COLO829 (cell line): ENCODE results near the gene LMTK3.

Source experiments
- DNase-seq: peaks from one replicate; pipeline ENCODE4 v3.0.0; 2012; ENCODE audit warnings: low spot score

LMTK3 gene

DNA sequence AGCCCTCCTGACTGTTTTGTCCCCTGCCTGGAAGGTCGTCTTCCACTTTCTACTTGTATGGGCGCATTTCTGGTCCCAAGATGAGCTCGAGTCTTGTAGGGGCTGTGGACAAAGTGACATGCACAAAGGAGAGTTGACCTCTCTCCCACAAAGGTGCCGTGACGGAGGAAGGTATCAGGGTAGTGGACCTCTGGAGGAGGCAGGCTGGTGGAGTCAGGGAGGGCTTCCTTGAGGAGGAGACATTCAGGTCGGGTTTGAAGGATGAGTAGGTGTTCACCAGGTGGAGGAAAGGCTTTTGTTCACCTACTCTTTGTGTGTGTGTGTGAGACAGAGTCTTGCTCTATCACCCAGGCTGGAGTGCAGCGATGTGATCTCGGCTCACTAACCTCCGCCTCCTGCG is 40.8 kb downstream of the LMTK3 start:
- no peak for DNase-seq

- DNase-seq, result no peak
These were observed 41.5 kb downstream of the LMTK3 start for GRCh38 chr19:48469934-48470680.

DNA sequence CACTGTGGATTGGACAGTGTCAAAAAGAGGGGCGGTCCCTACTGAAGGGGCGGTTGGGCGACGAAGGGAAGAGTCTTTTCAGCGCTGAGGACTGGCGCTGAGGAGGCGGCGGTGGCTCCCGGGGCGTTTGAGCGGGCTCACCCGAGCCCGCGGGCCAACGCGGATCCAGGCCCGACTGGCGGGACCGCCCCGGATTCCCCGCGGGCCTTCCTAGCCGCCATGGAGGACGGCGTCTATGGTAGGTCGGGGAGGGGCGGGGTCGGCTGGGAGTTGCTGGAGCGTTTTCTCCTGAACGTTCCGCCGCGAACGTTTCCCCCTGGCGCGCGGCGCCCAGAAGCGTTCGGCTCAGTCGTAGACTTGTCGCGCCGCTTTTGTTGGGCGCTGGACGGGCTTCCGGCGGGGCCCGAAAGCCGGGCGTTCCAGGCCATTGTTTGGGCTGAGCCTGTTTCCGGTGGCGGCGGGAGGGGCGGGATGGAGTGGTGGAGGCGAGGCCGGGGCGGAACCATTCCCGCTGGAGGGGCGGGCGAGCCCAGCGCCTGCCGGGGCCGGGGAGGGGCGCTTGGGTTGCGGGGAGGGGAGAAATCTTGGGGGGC is 42.2 kb downstream of the LMTK3 start, which contains the start of gene CYTH2:
TSS of gene CYTH2 (plus strand) at position 81 of the 593 bp plus-strand sequence. CDS start at position 220, 139 bp downstream.
- DNase-seq, result no peak

GRCh38 chr19:48468772-48469288 is 42.8 kb downstream of the LMTK3 start:
- peak; percentile 99 for DNase-seq

DNA sequence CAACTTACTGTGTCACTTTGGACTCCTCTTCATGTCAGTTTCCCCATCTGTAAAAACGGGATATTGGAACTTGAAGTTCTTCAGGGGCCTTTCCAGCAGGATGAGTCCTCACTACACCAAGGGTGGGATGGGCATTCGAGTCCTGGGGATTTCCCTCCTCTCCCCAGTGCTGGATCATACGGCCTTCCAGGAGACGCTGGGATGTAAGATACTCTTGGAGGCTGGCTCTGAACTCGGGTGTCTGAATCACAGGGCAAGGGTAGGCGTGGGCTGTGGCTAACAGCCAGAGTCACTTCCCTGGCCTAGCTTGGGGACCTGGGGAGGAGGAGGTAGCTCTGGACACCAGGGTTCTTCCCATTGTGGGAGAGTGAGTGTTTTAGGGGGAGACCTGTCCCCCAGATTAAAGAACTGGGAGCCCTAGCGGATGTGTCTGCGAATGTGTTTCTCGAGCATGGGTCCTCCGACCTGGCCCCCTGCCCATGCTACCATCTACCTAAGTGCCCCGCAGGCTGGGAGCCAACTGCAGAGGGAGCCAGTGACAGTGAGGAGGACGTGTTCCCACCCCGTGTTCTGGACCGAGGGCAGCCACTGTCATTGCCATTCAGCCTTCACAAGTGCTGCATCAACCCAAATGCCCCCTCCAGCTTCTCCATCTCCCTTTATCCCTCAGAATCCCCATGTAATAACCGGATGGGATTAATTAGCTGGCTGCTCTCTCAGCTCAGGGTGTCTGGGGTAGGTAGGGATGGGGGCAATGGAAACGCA is 44.9 kb downstream of the LMTK3 start:
- DNase-seq, result no peak

DNA sequence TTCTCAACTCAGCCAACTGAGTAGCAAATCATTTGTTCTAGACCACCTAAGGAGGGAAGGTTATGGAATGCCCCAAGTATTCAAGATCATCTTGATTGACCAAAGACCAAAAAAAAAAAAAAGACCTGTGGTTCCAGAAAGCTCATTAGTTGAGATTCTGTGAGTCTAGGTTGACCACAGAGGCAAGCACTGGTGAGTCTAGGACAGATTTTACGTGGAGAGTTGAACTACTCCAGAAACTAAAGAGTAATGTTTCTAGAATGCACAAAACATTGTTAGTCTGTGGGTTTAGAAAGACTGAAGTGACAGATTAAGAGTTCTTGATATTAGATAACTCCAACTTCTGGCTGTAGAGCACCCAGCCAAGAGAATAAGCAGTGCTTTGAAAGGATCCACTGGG is 46.4 kb downstream of the LMTK3 start:
- no peak for DNase-seq

- DNase-seq, result no peak
These were observed 49.5 kb downstream of the LMTK3 start for GRCh38 chr19:48461982-48462655.

- no peak for DNase-seq
These were observed 50.0 kb downstream of the LMTK3 start for GRCh38 chr19:48461651-48461981.

GRCh38 chr19:48458016-48458415 is 53.6 kb downstream of the LMTK3 start:
- DNase-seq, result no peak

DNA sequence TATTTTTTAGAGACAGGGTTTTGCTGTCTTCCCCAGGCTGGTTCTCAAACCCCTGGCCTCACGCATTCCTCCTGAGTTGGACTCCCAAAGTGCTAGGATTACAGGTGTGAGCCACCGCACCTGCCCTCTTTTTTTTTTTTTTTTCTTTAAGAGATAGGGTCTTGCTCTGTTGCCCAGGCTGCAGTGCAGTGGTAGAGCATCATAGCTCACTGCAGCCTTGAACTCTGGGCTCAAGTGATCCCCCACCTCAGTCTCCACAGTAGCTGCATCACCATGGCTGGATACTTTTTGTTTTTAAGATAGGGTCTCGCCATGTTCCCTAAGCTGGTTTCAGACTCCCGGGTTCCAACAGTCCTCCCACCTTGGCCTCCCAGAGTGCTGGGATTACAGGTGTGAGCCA is 54.8 kb downstream of the LMTK3 start:
- DNase-seq, result no peak

- no peak for DNase-seq
These were observed 55.6 kb downstream of the LMTK3 start for GRCh38 chr19:48455908-48456562.

DNA sequence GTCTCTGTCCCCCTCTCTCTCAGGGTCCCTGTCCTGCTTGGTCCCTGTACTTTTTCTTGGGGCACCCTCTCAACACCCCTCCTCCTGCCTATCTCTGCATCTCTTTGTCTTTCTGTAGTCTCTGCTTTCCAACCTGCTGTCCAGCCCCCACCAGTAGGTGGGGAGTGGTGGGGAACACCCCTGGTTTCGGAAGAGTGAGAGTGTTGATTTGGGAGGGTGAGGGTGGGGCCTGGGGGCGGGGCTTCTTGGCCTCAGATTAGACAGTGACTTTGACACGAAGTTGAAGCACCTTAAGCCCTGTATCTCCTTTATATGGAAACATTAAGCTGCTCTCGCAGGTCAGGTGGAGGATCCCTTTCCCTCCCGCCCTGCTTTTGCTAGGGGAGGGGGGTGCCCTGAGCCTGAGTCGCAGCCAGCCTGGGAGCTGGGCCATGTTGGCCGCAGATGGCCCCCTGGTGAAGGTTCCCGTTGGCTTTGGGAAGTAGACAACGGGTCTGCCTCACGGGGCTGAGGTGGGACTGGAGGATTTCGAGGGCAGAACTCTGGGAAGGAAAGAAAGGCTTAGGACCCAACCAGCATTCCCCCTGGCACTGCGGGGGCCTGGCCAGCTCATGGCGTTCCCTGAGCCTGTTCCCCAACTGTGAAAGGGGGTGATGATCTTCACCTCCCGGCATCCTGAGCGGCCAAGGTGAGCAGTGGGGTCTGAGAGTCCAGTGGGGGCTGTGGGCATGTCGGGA is 56.3 kb downstream of the LMTK3 start, which contains the start of gene KCNJ14:
TSS of gene KCNJ14 (plus strand) at position 404 of the 737 bp plus-strand sequence. CDS start 6,151 bp downstream, outside the sequence.
- no peak for DNase-seq

- DNase-seq, result no peak
These were observed 57.4 kb downstream of the LMTK3 start for GRCh38 chr19:48454150-48454730.

- no peak for DNase-seq
These were observed 59.1 kb downstream of the LMTK3 start for GRCh38 chr19:48452289-48453190.

DNA sequence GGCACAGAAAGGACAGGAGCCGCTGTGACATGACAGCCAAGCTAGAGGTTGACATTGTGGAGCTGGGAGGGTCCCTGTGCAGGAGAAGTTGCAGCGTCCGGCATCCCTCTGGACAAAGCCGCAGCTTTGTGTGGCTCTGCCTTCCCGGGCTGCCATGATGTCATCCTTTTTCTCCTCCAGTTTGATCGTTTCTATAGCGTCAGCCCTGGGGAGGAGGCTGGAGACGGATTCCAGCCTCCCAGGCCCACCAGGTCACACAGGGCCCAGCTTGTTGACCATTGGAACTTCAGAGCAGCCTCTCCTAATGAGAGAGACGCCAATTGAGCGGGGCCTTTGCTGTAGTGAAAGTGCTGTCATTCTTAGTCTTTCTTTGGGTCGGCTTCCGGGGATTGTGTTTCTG is 60.0 kb downstream of the LMTK3 start:
- no peak for DNase-seq

DNA sequence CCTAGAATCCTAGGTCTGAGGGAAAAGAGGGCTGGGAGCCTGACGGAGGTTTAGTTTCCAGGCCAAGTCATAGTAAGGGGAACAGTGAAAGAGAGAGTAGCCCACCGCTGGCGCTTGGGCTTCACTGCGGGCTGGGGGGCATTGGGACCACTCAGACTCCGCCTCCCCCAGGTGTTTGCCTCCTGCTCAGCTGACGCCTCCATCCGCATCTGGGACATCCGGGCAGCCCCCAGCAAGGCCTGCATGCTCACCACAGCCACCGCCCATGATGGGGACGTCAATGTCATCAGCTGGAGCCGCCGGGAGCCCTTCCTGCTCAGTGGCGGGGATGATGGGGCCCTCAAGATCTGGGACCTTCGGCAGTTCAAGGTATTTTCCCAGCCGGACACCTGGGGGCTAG is 60.8 kb downstream of the LMTK3 start:
- DNase-seq, result no peak

- no peak for DNase-seq
These were observed 61.2 kb downstream of the LMTK3 start for GRCh38 chr19:48450441-48450840.

DNA sequence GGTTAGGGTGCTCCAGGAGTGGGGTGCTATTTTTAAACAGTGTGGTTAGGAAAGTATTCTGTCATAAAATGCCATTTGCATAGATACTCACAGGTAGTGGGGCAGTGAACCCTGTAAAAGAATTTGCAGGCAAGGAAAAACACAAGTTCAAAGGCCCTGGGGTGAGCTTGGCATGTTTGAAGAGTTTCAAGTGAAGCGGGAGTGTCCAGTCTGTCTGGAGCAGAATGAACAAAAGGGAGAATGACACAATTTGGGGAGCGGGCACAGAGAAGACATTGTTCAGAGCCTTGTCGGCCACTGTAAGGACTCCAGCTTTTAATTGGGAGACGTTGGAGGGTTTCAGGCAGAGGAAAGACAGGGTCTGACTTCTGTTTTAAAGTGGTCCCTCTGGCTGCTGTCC is 63.1 kb downstream of the LMTK3 start:
- no peak for DNase-seq

GRCh38 chr19:48446579-48446978 is 65.1 kb downstream of the LMTK3 start:
- DNase-seq, result no peak
